Caco-2 (cell line): ENCODE measurements around the gene KMT2A. TPM values are rescaled to one million over a fixed set of nuclear protein-coding genes. Genes with fewer than 3 reads are reported as not detected.

Experiments used
- BruUV-seq: library from RNA; stranded (reverse); fragments of 400-500 nt; replicated peaks from 2 replicates; lab custom pipeline; 2021; lab: Mats Ljungman, UMichigan
- CTCF ChIA-PET: fragments of 300-600 bp; sonication (Branson Sonifier 250); formaldehyde crosslinking; loops from one replicate; lab custom pipeline; 2022; ENCODE audit warnings: antibody characterized with exemption; lab: Charles Lee
- POLR2A ChIA-PET: fragments of 300-600 bp; sonication (Branson Sonifier 250); formaldehyde crosslinking; loops from one replicate; lab custom pipeline; 2022; ENCODE audit warnings: antibody characterized with exemption; lab: Charles Lee
- DNase-seq, 2 experiments: peaks; one replicate each; pipeline versions ENCODE4 v3.0.0 to v3.0.0-alpha.2; 2020 to 2022
- H3K27me3 ChIP-seq: replicated peaks from 2 replicates; pipeline ENCODE4 v1.6.0; 2011; ENCODE audit warnings: low read length; ENCODE audit not compliant: control insufficient read depth, insufficient read depth
- H3K36me3 ChIP-seq: 2 replicates; pipeline ENCODE4 v1.5.1; 2011; ENCODE audit warnings: low read length; ENCODE audit not compliant: control insufficient read depth, insufficient read depth
- H3K4me1 ChIP-seq: fragments of 250-450 bp; sonication (Bioruptor Pico); 2 replicates; pipeline ENCODE4 v1.5.1; 2020; ENCODE audit warnings: mild to moderate bottlenecking
- H3K4me3 ChIP-seq: 2 replicates; pipeline ENCODE4 v1.5.1; 2011; ENCODE audit warnings: low read depth, mild to moderate bottlenecking, control low read depth, low read length
- H3K9me3 ChIP-seq: fragments of 250-450 bp; sonication (Bioruptor Pico); 2 replicates; pipeline ENCODE4 v1.5.1; 2020; ENCODE audit warnings: mild to moderate bottlenecking, moderate library complexity
- H3K27ac Mint-ChIP-seq: one replicate; pipeline ENCODE4 v1.8.0; 2022; ENCODE audit warnings: mixed read lengths; ENCODE audit not compliant: unreplicated experiment
- H3K27me3 Mint-ChIP-seq: one replicate; pipeline ENCODE4 v1.8.0; 2022; ENCODE audit warnings: mixed read lengths; ENCODE audit not compliant: insufficient read depth, unreplicated experiment
- H3K36me3 Mint-ChIP-seq: one replicate; pipeline ENCODE4 v1.8.0; 2022; ENCODE audit warnings: mild to moderate bottlenecking, mixed read lengths; ENCODE audit not compliant: insufficient read depth, unreplicated experiment
- H3K4me1 Mint-ChIP-seq: one replicate; pipeline ENCODE4 v1.8.0; 2022; ENCODE audit warnings: low read depth, mixed read lengths; ENCODE audit not compliant: unreplicated experiment
- H3K4me3 Mint-ChIP-seq: one replicate; pipeline ENCODE4 v1.8.0; 2022; ENCODE audit warnings: mild to moderate bottlenecking, moderate library complexity, mixed read lengths; ENCODE audit not compliant: unreplicated experiment
- H3K9me3 Mint-ChIP-seq: one replicate; pipeline ENCODE4 v1.8.0; 2022; ENCODE audit warnings: mixed read lengths; ENCODE audit not compliant: unreplicated experiment
- intact Hi-C: fragments of 100-400 bp; cut with micrococcal nuclease; formaldehyde crosslinking; loops from one replicate; pipeline ENCODE4 v1.10.0; 2022; ENCODE audit not compliant: unreplicated experiment
- total RNA-seq: library from RNA; stranded (reverse); gene quantifications from 2 replicates; pipeline ENCODE4 v1.2.3, GENCODE V29; 2022
- TF ChIP-seq, protein P1 (sequence below), 2 experiments: fragments of 200-600 bp in 1 of 2; IDR thresholded peaks; 1 replicate in 1 of 2; 2 replicates in 1 of 2; pipeline versions ENCODE4 v1.5.1 to v1.8.0; 2011 to 2022; ENCODE audit warnings: antibody characterized with exemption in 1 of 2, control low read depth in 1 of 2, inconsistent platforms in 1 of 2, low read depth in 1 of 2, low read length in 1 of 2, mild to moderate bottlenecking in 1 of 2, moderate library complexity in 1 of 2; ENCODE audit not compliant: insufficient read depth in 1 of 2, severe bottlenecking in 1 of 2, unreplicated experiment in 1 of 2

The KMT2A gene
- total RNA-seq, 1 experiment from 2014 or later: 93.9 TPM

DNA sequence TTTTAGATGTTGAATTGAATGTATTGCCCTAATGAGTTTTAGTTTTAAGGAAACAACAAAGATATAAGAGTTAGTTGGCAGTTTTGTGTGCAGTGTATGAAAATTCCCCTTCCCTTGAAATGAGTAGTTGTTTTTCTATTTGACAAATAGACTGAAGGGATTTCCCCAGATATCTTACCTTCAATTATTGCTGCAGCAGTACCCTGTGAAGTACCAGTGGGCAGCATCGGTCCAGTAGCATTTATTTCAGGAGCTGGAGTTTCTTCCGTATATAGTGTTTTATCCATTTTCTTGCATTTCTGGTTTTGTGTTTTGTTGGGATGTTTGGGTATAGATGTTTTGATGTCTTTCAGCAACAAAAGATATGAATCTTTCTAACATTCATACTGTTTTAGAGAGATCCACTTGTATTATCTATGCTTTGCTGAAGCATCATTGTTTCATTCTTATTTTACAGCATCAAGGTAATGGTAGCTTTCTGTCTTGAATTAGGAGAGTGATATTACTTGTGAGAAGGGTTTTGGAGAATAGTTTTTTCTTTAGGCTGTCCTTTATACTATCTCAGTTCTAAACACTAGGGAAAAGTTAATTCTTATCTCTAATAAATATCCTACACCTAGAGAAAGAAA lies 7.4 kb downstream of the KMT2A start:
- H3K27ac Mint-ChIP-seq: no peak overlapping the region
- no TSS peak for BruUV-seq
- TF ChIP-seq, protein P1, sequence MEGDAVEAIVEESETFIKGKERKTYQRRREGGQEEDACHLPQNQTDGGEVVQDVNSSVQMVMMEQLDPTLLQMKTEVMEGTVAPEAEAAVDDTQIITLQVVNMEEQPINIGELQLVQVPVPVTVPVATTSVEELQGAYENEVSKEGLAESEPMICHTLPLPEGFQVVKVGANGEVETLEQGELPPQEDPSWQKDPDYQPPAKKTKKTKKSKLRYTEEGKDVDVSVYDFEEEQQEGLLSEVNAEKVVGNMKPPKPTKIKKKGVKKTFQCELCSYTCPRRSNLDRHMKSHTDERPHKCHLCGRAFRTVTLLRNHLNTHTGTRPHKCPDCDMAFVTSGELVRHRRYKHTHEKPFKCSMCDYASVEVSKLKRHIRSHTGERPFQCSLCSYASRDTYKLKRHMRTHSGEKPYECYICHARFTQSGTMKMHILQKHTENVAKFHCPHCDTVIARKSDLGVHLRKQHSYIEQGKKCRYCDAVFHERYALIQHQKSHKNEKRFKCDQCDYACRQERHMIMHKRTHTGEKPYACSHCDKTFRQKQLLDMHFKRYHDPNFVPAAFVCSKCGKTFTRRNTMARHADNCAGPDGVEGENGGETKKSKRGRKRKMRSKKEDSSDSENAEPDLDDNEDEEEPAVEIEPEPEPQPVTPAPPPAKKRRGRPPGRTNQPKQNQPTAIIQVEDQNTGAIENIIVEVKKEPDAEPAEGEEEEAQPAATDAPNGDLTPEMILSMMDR (IDR thresholded peaks at IDR 0.05; ENCODE audit: insufficient read depth in 1 of 2, low read depth in 1 of 2, low read length in 1 of 2, severe bottlenecking in 1 of 2, unreplicated experiment in 1 of 2): no peak
- Histone ChIP-seq H3K27me3 (no peaks in the 10 kb centered on the region), H3K9me3 (no peaks in the 10 kb centered on the region), H3K4me1 (peaks cover 8% of the 10 kb centered on the region), H3K36me3 (no peaks in the 10 kb centered on the region), H3K4me3 (no peak overlapping the region)
- H3K4me1 Mint-ChIP-seq: peaks cover 29% of the 10 kb centered on the region
- intact Hi-C loops: no loop called here
- no peak overlapping the region for H3K4me3 Mint-ChIP-seq
- H3K9me3 Mint-ChIP-seq: no peaks in the 10 kb centered on the region
- H3K27me3 Mint-ChIP-seq: no peaks in the 10 kb centered on the region
- peaks cover 32% of the 10 kb centered on the region for H3K36me3 Mint-ChIP-seq
- POLR2A ChIA-PET: no interaction called here
- DNase-seq: no peak
- CTCF ChIA-PET: no interaction called here

DNA sequence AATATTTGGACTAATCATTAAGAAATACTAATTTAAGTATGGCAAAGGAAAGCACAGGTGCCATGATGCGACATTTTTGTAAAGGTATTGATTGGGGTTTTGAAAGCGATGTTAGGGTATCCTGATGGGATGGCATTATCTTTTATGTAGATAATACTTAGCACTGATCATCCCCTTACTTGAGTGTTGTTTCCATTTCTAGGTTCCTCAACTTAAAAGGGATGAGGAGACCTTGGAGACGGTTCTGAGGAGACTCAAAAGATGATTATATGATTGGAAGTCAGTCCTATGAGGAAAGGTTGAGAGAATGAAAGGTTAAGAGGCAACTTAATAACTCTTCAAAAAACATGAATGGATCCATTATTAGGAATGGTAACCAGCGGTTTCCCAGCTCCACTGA lies 11.1 kb downstream of the KMT2A start:
- 0 out of 2 replicates have a peak, but pooled peaks cover 2% of the 10 kb centered on the region for H3K36me3 ChIP-seq
- peaks cover 13% of the 10 kb centered on the region for H3K4me1 Mint-ChIP-seq
- no peaks in the 10 kb centered on the region for H3K27me3 ChIP-seq
- intact Hi-C loops: no loop called here
- H3K9me3 Mint-ChIP-seq: no peaks in the 10 kb centered on the region
- no peak overlapping the region for H3K4me3 Mint-ChIP-seq
- no TSS peak for BruUV-seq
- POLR2A ChIA-PET: no interaction called here
- H3K27ac Mint-ChIP-seq: no peak overlapping the region
- TF ChIP-seq, protein P1 (IDR thresholded peaks at IDR 0.05; ENCODE audit: insufficient read depth in 1 of 2, low read depth in 1 of 2, low read length in 1 of 2, severe bottlenecking in 1 of 2, unreplicated experiment in 1 of 2): no peak
- peaks cover 31% of the 10 kb centered on the region for H3K36me3 Mint-ChIP-seq
- no peaks in the 10 kb centered on the region for H3K27me3 Mint-ChIP-seq
- H3K4me1 ChIP-seq: no peaks in the 10 kb centered on the region
- no peaks in the 10 kb centered on the region for H3K9me3 ChIP-seq
- no peak overlapping the region for H3K4me3 ChIP-seq
- no peak for DNase-seq
- CTCF ChIA-PET: no interaction called here

DNA sequence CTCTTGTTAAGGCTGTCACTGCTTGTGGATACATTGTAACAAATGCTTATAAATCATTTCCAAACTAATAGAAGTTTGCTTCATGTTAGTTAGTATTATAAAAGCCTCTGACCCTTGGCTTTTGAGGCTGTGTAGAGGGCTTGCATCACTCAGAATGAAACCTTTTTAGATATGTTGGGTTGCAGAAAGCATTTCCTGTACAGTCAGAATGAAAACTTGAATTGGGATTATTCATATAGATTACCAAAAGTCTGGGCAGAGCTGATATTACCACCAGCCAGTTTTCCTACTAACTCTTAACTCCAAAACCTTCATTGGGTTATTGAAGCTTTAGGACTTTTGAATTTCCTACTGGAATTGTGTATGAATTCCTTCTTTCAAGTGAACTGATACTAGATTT lies 12.0 kb downstream of the KMT2A start:
- H3K27me3 ChIP-seq: no peaks in the 10 kb centered on the region
- Mint-ChIP-seq H3K27me3 (no peaks in the 10 kb centered on the region), H3K36me3 (peaks cover 40% of the 10 kb centered on the region), H3K4me1 (peaks cover 13% of the 10 kb centered on the region), H3K9me3 (no peaks in the 10 kb centered on the region), H3K4me3 (no peak overlapping the region), H3K27ac (no peak overlapping the region)
- BruUV-seq: no TSS peak
- no peak overlapping the region for H3K4me3 ChIP-seq
- DNase-seq: no peak
- CTCF ChIA-PET: no interaction called here
- TF ChIP-seq, protein P1 (IDR thresholded peaks at IDR 0.05; ENCODE audit: insufficient read depth in 1 of 2, low read depth in 1 of 2, low read length in 1 of 2, severe bottlenecking in 1 of 2, unreplicated experiment in 1 of 2): no peak
- peaks cover 4% of the 10 kb centered on the region; the same call in 1 of the 2 replicates for H3K36me3 ChIP-seq
- no peaks in the 10 kb centered on the region for H3K4me1 ChIP-seq
- no peaks in the 10 kb centered on the region for H3K9me3 ChIP-seq
- POLR2A ChIA-PET: no interaction called here
- intact Hi-C loops: no loop called here
